Putamen (tissue), 1 donor: ENCODE data around the gene RPS6KC1.
A peak's percentile ranks its signal among the peaks of the same experiment; 100 is the strongest.
"Not testable (repeated sequence)": the region's sequence is repeated elsewhere in the genome, so short reads cannot be mapped to it uniquely, and the experiment has no call there.

Experiments
- DNase-seq: peaks from one replicate; pipeline ENCODE4 v3.0.0-alpha.2; 2016; ENCODE audit warnings: low spot score

The RPS6KC1 gene

DNA sequence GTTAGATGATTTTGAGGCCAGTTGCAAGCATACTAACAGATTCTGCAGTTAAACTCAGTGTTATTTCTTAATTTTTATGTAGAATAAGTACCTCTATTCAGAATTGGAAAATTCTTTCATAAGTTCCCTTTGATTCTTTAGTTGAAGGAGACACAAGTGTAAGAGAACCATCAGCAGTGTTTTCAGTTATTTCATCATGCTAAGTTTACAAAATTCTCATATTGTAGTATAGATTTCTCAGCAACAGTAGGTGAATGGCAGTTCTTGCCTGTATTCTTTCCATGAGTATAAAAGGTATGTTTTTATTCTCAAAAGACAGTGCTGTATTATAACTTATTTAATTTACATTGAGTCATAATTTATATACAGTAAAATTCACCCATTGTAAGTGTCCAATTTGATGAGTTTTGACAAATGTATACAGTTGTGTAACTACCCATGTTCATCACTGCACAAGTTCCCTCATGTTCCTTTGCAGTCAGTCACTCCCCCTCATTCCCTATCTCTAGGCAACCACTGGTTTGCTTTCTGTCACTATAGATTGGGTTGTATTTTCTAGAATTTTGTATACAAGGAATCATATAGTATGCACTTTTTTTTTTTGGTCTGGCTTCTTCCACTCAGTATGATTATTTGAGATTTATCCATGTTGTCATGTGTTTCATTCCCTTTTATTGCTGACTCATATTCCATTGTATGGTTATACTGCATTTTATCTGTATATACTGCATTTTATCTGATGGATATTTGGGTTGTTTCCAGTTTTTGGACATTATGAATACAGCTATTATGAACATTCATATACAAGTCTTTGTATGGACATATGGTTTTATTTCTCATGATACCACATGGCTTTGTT lies 3.9 kb downstream of the RPS6KC1 start:
- DNase-seq: peak; percentile 33

DNA sequence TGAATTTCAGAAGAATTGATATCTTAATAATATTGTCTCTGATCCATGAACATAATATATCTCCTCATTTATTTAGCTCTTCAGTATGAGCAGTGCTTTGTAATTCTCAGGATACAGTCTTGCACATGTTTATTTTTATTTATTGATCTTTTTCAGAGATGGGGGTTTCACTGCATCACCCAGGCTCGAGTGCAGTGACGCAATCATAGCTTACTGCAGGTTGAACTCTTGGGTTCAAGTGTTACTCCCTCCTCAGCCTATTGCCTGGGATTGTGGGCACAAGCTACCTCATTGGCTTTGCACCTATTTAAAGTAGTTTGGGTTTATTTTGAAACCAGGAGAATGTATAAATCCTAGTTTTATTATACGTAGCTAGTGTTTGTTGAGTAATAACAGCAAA lies 4.7 kb downstream of the RPS6KC1 start:
- DNase-seq: no peak

DNA sequence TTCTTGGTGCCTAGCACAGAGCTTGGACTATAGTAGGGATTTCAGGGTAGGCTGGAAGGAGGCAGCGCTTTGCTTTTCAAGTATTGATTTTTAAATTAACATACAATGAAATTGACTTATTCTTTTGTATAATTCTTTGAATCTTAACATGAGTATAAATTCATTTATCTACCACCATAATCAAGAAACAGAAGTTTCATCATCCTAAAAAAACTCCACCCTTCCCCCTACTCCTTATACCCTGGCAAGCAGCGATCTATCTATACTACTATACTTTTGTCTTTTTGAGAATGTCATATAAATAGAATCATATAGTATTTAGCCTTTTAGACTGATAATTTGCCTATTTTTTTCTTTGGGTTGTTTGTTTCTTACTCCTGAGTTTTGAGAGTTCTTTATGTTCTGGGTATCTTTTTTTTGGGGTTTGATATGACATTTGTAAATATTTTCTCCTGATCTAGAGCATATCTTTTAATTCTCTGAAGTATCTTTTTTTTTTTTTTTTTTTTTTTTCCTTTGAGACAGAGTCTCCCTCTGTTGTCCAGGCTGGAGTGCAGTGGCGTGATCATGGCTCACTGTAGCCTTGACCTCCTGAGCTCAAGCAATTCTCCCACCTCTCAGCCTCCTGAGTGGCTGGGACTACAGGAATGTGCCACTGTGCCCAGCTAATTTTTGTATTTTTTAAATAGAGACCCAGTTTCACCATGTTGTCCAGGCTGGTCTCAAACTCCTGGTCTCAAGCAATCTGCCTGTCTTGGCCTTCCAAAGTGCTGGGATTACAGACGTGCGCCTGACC lies 6.4 kb downstream of the RPS6KC1 start:
- no peak for DNase-seq

DNA sequence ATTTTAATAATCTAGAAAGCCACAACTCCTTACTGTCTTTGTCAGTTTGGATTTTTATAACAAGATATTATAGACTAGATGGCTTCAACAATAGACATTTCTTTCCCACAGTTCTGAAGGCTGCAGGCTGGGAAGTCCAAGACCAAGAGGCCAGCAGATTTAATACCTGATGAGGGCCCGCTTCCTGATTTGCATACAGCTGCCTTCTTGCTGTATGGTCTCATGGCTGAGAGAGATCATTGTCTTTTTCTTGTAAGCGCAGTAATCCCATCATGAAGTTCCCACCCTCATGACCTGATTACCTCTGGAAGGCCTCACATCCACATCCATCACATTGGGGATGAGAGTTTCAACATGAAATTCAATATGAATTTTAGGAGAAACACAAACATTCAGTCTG lies 9.8 kb downstream of the RPS6KC1 start:
- DNase-seq: no peak

DNA sequence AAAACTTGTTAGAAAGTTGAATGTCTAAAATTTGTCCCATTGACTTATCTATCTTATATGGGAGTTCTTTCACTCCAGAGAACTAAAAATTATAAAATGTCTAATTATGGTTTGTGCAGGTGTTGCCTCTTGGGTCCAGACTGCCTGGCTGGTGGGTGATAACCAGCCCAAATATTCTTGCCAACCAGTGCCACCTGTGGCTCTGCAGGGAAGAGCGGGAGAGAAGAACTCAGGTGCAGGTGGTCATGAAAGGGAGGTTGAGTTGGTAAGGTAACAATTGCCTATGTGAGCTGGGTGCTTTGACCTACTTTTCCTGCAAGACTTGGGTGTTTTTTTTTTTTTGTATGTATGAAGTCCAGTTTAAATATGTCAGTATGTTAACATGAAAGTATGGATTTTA lies 10.2 kb downstream of the RPS6KC1 start:
- DNase-seq: no peak

DNA sequence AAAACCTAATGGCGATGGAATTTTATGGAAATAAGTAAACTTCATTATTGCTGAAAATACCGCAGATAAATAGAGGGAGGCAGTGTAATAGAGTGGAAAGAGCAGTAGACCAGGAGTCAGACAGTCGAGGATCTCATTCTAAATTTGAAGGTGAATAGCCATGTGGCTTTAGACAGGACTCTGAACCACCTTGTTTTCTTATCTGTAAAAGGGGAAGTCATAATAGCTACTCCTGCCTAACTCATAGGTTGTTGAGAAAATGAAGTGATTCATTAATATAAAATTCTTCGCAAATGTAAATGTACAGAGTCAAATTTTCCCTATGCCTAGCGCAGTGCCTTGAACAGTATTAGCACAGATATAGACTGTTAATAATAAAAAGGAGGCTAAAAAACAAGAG lies 14.8 kb downstream of the RPS6KC1 start:
- no peak for DNase-seq

DNA sequence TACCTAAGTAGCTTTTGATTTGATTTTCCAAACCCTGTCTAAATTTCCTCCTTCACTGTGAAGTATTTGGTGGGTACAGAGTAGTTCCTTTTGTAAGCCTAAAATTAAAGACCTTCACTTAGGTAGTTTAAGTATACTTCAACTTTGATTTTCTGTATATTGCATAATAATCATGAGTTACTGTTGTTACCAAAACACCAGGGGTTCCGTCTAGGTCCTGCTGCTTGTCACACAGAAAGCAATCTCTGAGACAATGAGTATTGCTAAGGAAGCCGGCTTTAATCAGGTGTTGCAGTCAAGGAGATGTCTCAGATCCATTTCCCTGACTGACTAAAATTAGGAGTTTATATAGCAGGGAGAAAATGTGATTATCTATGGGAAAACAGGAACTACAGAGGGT lies 15.3 kb downstream of the RPS6KC1 start:
- DNase-seq: no peak

DNA sequence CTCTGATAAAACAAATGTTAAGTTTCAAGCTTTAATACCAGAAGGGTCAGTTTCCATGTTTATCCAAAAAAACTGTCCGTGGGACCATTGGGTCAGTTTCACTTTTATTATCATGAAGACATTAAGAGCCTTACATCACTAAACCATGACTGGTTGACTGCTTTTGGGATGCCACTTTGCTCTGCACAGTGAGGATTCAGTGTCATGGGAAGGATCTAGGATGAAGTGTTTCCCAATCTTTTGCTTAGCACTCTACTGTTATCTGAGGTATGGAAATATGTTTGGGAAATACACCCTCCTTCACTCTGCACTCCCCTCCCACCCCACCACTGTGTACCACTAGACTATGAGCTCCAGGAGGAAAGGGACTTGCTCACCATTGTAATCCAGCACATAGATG lies 16.3 kb downstream of the RPS6KC1 start:
- DNase-seq: no peak

DNA sequence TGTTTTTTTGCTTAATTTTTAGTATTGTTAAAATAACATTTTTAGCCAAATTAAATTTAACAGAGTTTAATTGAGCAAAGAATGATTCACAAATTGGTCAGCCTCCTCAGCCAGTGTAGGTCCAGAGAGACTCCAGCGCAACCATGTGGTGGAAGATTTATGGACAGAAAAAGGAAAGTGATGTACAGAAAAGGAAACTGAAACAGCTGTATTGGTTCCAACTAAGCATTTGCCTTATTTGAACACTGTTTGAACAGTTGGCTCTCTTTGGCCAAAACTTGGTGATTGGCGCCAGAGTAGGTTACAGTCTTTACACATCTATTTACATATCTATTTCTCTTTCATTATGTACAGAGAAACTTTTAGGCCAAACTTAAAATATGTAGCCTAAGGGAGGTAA lies 19.4 kb downstream of the RPS6KC1 start:
- DNase-seq: no peak

DNA sequence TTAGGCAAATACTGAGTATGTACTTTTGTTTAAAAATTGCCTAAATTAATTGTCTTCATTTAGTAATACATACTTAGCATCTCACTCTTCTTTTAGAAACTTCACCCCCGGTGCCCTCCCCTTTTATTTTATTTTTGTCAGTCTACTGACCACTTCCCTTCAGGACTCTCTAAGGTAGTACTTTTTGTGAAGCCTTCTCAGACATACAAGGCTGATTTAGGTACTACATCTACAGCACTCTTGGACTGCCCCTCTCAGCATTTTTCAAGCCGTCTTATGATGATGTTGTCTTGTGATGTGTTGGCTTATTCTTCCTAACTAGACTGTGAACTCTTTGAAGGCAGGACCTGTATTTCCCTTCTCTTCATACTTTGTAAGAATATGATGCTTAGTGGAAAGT lies 24.7 kb downstream of the RPS6KC1 start:
- no peak for DNase-seq

DNA sequence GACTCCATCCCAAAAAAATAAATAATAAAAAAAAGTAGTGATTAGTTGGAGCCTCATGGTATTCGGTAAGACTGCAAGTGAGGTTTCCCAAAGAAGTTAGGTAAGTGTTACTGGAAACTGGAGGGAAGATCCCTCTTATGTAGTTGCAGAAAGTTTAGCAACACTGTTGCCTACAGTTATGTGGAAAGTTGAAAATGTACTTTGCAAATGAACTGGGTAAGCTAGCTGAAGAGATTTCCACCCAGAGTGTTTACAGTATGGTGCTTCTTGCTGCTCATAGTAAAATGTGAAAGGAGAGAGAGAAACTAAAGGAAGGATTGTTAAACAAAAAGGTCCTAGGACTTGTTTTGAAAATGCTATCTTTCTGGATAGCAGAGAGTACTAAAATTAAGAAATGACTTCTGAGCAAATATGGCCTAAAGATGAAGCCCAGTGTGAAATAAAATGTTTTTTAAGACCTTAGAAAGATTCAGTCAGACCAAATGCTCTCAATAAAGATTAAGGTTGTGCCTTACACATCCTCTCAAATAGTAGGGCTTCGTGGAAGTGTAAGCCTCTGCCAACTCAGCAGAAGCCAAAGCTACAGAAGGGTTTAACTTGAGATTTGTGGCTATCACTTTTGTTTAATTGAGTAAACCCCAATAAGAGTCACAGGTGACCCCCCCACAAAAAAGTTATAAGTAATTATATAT lies 31.5 kb downstream of the RPS6KC1 start:
- DNase-seq: no peak

DNA sequence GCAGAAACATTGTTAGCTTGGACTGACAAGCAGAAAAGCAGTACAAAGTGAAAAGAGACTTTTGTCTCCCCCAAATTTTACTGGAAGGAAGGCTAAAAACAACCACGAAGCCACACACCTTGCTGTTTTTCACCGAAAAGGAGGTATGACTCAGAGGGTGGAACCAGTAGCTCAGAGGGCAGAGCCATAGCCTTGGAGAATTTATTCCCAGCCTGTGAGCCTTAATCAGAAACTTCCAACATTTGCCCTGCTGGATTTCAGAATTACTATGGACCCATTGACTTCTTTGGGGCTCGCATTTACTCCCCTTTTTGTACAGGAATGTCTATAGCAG lies 32.0 kb downstream of the RPS6KC1 start:
- no peak for DNase-seq

DNA sequence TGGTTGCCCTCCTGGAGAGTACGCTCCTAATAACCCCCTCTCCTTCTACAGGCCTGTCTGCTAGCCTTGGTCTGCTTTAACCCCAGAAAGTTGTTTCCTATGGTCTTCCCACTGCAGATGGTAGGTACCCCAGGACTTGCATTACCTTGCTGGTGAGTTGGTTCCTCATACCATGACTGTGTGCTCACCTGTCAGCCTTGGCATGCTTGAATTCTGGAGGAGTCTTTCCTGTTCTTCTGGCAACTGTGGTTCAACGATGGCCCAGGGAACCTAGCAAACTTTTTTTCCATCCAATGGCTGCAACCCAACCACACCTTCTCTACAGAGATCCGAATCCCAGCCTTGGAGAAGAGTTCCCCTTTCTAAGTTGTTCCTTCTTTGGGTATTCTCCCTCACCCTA lies 36.9 kb downstream of the RPS6KC1 start:
- DNase-seq: no peak

DNA sequence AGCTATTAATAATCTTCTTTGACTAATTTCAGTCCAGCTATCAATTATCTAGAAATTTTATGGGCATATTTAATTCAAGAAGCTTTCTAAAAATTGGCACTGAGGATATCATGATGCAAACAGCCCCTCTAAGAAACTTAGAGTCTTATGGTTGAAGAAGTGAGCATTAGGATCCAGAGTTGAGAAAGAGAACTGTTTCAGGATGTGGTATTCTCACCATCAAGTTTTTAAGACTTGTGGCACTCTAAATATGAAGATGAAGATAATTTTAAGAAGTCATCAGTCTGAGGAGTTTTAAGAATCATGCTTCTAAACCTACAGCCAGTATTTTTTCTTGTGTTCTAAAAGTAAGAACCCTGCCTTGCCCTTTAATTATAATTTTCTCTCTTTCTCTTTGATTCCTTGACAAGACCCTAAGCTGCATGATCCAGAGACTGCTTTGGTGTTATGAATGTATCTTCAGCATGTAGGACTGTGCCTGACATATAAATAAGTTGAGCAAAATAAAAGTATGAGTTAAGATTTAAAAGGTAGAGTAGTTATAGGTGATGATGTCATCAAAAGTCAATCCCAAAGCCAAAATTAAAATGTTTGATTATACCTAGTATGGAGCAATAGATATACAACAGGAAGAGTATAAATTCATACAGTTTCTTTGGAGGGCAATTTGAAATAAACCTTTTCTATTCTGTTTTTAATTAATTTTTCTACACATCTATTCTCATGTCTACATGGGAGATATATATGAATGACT lies 39.1 kb downstream of the RPS6KC1 start:
- DNase-seq: no peak

DNA sequence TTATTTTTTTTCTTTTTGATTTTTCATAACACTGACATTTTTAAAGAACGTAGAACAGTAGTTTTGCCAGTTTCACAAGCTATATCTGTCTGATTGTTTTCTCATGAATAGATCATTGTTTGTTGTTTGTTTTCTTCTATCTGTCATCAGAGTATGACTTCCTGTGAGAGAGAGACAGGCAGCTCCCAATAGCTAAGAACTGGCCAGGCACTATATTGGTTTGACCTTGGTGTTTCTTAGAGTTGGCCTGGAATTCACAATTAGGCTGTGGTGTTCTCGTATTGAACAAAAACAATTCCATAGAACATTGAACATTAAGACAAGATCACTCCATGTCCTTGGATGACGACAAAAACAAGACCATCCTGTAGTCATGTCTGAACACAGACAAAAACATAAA lies 43.4 kb downstream of the RPS6KC1 start:
- DNase-seq: peak; percentile 51

DNA sequence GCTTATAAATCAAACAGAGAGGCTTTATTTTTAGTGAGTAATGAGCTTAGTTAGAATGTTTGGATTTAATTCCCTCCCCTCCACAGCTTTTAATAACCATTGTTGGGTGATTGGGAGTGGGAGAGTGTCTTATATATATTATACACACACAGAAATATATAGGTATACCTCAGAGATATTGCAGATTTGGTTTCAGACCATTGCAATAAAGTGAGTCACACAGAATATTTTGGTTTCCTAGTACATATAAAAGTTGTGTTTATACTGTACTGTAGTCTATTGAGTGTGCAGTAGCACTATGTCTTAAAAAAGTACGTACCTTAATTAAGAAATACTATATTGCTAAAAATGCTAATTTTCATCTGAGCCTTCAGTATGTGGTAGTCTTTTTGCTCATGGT lies 44.4 kb downstream of the RPS6KC1 start:
- DNase-seq: no peak

DNA sequence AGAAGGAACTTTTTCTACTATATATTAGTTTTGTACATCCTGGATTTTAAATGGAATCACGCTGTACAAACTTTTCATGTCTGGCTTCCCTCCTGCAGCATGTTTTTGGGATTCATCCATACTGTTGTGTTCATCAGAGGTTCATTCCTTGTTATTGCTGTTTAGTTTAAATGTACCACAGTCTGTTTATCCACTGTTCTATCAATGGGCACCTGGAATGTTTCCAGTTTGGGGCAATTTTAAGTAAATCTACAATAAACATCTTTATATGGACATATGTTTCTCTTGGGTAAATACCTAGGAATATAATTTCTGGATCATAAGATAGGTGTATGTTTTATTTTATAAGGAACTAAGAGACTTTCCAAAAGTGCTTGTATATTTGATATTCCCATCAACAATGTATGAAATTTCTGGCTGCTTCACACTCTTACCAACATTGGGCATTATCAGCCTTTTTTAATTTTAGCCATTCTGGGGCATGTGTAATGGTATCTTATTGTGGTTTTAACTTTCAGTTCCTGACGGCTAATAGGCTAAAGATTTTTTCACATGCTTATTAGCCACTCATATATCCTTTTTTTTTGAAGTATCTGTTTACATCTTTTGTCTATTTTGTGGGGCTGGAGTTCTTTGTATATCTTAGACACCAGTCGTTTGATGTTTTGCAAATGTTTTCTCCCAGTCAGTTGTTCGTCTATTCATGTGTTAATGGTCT lies 48.8 kb downstream of the RPS6KC1 start:
- no peak for DNase-seq

DNA sequence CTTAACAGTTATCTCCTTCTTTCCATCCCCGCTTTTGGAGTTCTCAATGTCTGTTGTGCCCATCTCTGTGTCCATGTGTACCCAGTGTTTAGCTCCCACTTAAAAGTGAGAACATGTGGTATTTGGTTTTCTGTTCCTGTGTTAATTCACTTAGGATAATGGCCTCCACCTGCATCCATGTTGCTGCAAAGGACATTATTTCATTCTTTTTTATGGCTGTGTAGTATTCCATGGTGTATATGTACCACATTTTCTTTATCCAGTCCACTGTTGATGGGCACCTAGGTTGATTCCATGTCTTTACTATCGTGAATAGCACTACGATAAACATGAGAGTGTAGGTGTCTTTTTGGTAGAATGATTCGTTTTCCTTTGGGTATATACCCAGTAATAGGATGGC lies 49.5 kb downstream of the RPS6KC1 start:
- not testable (repeated sequence) for DNase-seq

DNA sequence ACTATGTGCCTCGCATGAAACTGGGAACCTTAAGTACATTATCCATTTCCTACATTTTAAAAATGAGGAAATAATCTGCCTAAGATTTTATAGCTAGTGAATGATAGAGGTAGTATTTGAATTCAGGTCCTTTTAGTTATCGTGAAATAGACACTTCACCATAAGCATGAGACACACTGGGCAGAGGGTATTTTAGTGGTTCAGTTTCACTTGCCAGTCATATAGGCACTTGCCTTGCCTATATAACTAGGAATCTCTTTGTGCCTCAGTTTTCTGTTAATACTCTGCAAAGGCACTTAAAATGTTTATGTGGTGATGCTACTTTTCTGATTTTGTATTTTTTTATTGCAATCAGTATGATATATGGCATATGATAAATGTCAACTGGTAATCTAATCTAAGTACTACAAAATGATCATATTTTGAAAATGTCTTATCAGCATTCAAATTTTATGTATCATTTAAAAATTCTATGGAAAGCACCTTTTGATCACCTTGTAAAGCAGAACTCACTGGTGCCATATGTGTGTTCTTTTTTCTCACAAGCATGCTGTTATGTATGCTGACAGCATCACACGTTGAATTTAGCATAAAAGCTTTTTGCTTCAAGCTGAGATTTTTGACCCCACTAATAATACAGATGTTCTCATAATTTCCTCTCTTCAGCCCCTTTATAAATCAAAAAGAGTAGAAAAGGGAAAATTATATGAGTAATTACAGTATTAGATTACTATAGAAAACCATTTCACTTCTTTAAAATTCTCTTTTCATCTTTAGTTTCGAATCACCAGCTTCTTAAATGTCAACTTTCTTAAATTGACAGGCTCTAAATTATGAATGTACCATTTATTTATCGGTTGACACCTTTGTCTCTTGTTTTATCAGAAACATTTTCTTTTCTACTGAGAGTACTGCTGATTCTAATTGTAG lies 52.6 kb downstream of the RPS6KC1 start:
- no peak for DNase-seq

DNA sequence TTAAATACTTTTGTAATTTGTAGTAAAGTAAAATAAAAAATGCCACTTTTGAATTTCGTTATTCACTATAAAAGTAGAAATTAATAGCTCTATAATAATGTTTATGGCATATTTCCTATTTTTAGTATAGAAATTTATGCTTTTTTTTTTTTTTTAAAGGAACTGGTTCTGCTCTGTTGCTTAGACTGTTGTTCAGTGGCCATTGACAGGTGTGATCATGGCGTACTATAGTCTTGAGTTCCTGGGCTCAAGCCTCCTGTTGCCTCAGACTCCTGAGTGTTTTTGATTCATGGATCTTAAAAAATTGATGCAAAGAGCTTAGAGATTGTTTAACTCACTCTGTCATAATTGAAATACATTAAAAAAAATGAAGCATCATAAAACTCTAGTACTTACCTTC lies 53.6 kb downstream of the RPS6KC1 start:
- DNase-seq: no peak
